H7 (cell line): ENCODE data around the gene DUSP10. TPM values are rescaled to one million over a fixed set of nuclear protein-coding genes. Genes with fewer than 3 reads are reported as not detected.
A peak's percentile ranks its signal among the peaks of the same experiment; 100 is the strongest.

Experiments
- DNase-seq: peaks from one replicate; pipeline ENCODE4 v3.0.0; 2012
- H3K27me3 ChIP-seq: 2 replicates; pipeline ENCODE4 v1.6.0; 2011; ENCODE audit warnings: mild to moderate bottlenecking, low read length; ENCODE audit not compliant: control insufficient read depth, insufficient read depth
- H3K36me3 ChIP-seq: replicated peaks from 2 replicates; pipeline ENCODE4 v1.5.1; 2011; ENCODE audit warnings: low read length; ENCODE audit not compliant: control insufficient read depth, insufficient read depth
- H3K4me3 ChIP-seq: 2 replicates; pipeline ENCODE4 v1.5.1; 2011; ENCODE audit warnings: low read depth, mild to moderate bottlenecking, control low read depth, low read length, moderate library complexity; ENCODE audit not compliant: insufficient read depth
- total RNA-seq: library from RNA; depleted of rRNA; stranded (reverse); fragments of >200 nt; shearing (Covaris generic); gene quantifications from 2 replicates; pipeline ENCODE4 v1.2.3, GENCODE V29; 2014

Gene DUSP10
- total RNA-seq, 1 experiment from 2014 or later: 16.5 TPM

DNA sequence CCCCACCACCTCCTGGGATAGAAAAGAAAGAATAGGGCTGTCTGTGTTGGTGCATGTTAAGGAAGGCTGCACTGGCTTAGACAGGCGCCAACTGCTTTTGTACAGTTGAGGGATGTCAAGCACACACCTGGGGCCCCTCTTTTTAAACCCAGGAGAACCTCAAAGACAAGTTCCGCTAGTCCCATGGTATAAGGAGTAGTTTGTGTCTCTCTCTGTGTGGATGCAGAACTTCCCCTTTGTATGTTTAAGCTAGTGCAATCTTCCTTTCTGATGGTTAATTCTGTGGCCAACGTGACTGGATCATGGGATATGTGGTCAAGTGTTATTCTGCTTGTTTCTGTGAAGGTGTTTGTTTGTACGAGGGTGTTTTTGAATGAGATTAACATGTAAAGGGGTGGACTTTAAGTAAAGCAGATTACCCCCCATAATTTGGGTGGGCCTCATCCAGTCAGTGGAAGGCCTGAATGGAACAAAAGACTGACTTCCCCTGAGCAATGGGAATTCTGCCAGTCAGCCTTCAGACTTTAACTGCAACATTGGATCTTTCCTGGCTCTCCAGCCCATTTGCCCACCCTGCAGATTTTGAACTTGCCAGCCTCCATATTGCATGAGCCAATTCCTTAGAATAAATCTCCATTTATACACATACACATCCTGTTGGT is 9.5 kb upstream of the DUSP10 start:
- no peak for DNase-seq
- H3K36me3 ChIP-seq: no peaks in the 10 kb centered on the region
- H3K4me3 ChIP-seq: no peak overlapping the region
- no peaks in the 10 kb centered on the region for H3K27me3 ChIP-seq

- no peak for DNase-seq
- Histone ChIP-seq H3K36me3 (no peaks in the 10 kb centered on the region), H3K27me3 (no peaks in the 10 kb centered on the region), H3K4me3 (no peak overlapping the region)
These were observed 7.1 kb upstream of the DUSP10 start for GRCh38 chr1:221748981-221749380.

DNA sequence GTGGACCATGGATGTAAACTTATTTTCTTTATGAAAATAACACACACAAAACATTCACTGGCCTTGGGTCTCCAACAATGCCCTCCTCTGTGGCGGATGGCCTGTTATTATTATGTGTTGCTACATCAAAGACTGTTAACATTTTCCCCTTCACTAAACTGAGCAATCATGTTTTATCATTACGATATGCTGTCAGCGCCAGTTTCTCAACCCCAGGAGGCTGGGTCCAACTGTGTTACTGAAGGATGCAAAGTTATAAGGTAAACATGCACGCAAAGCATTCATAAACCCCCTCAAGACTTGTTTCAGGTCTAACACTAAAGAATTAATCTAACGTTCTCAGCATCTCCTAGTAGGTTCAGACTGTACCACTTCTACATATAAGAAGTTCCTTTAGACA is 6.0 kb upstream of the DUSP10 start:
- no peak for DNase-seq
- Histone ChIP-seq H3K36me3 (no peaks in the 10 kb centered on the region), H3K4me3 (no peak overlapping the region), H3K27me3 (no peaks in the 10 kb centered on the region)

DNA sequence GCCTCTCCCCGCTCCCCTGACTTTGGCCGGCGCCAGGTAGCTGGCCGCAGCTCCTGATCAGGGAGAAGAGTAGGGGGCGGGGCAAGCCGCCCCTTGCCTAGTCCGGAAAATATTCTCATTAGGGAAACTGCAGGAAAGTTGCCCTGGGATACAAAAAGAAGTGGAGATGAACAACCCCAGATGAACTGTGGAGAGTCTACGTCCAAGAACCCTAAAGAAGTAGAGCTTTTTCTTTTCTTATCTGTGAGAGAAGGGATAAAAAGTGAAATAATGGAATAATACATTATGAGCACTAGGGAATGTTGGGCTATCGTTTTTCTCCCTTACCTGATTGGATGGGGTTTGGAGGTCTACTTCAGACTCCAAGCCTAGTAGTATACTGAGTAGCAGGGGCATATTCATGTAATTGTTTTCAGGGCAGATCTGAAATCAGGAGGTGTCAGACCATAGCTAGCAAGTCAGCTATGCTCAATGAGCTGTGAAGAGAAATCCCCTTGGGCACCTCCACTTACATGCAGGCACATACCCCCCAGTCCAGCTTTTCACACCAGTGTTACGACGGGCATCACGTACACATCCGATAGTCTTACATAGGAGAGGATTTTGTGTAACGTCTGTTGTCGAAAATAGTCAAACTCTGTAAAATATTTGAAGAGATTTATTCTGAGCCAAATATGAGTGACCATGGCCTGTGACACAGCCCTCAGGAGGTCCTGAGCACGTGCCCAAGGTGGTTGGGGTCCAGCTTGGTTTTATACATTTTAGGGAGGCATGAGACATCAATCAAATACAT is 1.7 kb upstream of the DUSP10 start:
- H3K4me3 ChIP-seq: peak overlapping the region; percentile 73
- peak; percentile 13 for DNase-seq
- H3K36me3 ChIP-seq: no peaks in the 10 kb centered on the region; the same call in 1 of the 2 replicates
- peaks cover 11% of the 10 kb centered on the region for H3K27me3 ChIP-seq

DNA sequence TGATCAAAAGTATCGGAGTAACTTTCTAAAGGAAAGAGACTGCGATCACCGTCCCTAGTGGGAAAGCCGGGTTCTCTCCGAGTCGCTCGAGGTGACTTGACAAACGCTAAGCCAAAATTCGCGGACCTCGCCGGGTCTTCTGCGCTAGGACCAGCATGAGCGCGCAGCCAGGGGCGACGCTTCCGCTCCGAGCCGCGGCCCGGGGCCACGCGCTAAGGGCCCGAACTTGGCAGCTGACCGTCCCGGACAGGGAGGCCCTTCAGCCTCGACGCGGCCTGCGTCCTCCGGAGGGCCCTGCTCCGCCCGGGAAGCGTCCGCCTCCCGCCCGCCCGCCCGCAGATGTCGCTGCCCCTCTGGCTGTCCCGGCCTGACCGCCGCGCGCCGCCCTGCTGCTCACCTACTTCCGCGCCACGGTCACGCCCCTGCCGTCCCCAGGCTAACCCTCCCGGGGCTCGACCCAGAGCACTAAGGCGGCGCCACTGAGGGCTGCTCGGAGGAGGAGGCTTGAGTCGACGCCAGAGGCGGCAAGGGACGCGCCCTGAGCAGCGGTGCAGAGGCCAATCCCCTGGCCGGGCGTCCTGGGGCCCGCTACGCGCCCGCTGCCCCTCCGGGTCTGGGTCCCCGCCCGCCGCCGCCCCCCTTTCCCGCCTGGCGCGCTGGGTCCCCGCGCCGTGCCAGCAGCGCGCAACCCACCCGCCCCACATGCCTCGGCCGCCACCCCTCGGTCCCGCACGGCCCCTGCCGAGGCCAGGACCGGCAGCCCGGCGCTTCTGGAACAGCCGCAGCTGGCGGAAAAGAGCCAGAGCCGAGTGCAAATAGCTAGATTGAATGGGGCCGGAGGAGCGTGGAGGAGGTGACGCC is 896 bp upstream of the DUSP10 start:
- Histone ChIP-seq H3K27me3 (peaks cover 11% of the 10 kb centered on the region), H3K4me3 (peak overlapping the region; percentile 73), H3K36me3 (peaks cover 2% of the 10 kb centered on the region; the same call in 1 of the 2 replicates)
- peak; percentile 82 for DNase-seq

GRCh38 chr1:221740993-221741702 is 741 bp downstream of the DUSP10 start:
- peak; percentile 54 for DNase-seq
- Histone ChIP-seq H3K27me3 (peaks cover 11% of the 10 kb centered on the region), H3K4me3 (peak overlapping the region; percentile 70), H3K36me3 (peaks cover 2% of the 10 kb centered on the region; the same call in 1 of the 2 replicates)

DNA sequence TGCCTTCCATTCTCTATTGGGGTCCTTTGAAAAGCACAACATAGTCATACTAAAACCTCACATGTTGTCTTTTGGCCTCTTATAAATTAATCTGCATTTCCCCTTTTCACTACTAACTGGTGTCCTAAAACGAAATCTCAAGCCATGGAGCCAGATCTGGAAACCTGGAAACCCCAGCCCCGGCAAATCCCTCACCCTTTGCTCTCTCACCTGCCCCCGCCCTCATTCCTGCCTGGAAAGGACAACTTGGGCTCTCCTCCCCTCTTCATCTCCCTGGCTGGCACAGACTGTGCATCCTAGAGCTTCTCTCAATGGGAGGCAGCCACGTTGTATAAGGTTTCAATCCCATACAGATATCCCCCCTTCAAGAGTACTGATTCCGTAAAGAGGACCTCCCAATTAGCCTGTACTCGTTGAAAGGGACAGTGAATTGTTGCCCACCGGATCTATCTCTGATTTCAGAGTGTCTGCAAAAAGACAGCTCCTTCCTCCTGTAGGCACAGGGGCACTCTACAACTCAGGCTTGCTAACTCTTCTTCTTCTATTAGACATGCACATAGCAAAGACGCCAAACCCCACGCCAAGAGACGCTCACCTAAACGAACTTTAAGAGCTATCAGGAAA is 1.4 kb downstream of the DUSP10 start:
- H3K4me3 ChIP-seq: peak overlapping the region; percentile 70
- no peak for DNase-seq
- peaks cover 2% of the 10 kb centered on the region; the same call in 1 of the 2 replicates for H3K36me3 ChIP-seq
- H3K27me3 ChIP-seq: peaks cover 11% of the 10 kb centered on the region

GRCh38 chr1:221739677-221740025 is 2.2 kb downstream of the DUSP10 start:
- peaks cover 11% of the 10 kb centered on the region for H3K27me3 ChIP-seq
- H3K36me3 ChIP-seq: peaks cover 2% of the 10 kb centered on the region; the same call in 1 of the 2 replicates
- no peak overlapping the region for H3K4me3 ChIP-seq
- DNase-seq: no peak

- DNase-seq: no peak
- peaks cover 2% of the 10 kb centered on the region; the same call in 1 of the 2 replicates for H3K36me3 ChIP-seq
- H3K4me3 ChIP-seq: no peak overlapping the region
- H3K27me3 ChIP-seq: peaks cover 11% of the 10 kb centered on the region
These were observed 2.7 kb downstream of the DUSP10 start for GRCh38 chr1:221739018-221739676.

- H3K36me3 ChIP-seq: peaks cover 2% of the 10 kb centered on the region; the same call in 1 of the 2 replicates
- peaks cover 11% of the 10 kb centered on the region for H3K27me3 ChIP-seq
- H3K4me3 ChIP-seq: no peak overlapping the region
- DNase-seq: no peak
These were observed 5.2 kb downstream of the DUSP10 start for GRCh38 chr1:221736714-221737113.

GRCh38 chr1:221735999-221736398 is 5.9 kb downstream of the DUSP10 start:
- H3K4me3 ChIP-seq: no peak overlapping the region
- DNase-seq: no peak

GRCh38 chr1:221734187-221734586 is 7.7 kb downstream of the DUSP10 start:
- Histone ChIP-seq H3K36me3 (peaks cover 2% of the 10 kb centered on the region; the same call in 1 of the 2 replicates), H3K4me3 (no peak overlapping the region), H3K27me3 (no peaks in the 10 kb centered on the region)
- DNase-seq: no peak

More at GRCh38 chr1:221735999-221736398, 5.9 kb downstream of the DUSP10 start:
- Histone ChIP-seq H3K36me3 (peaks cover 2% of the 10 kb centered on the region; the same call in 1 of the 2 replicates), H3K27me3 (peaks cover 11% of the 10 kb centered on the region)

GRCh38 chr1:221732052-221732451 is 9.8 kb downstream of the DUSP10 start:
- Histone ChIP-seq H3K27me3 (no peaks in the 10 kb centered on the region), H3K36me3 (no peaks in the 10 kb centered on the region), H3K4me3 (no peak overlapping the region)

More at GRCh38 chr1:221732052-221732451, 9.8 kb downstream of the DUSP10 start:
- no peak for DNase-seq
